Activated CD8-positive, alpha-beta T cell treated with anti-CD3 and anti-CD28 coated beads, Interleukin-2, amount 10 ng/mL, durations not matched to agents 7 days and 5 days (primary cell): ENCODE measurements around the gene MXI1. TPM values are rescaled to one million over a fixed set of nuclear protein-coding genes. Genes with fewer than 3 reads are reported as not detected.

Source experiments
- total RNA-seq, 2 experiments: library from RNA; stranded (reverse); gene quantifications; one replicate each; pipeline ENCODE4 v1.2.3, GENCODE V29; 2021

The MXI1 gene
- total RNA-seq, 2 experiments from 2014 or later: 11.3 to 12.3 TPM

Other genes starting within 250 kb of the MXI1 start
- 100 to 1,000 TPM; 172 to 200 TPM for gene ADD3, start 199.6 kb upstream of the MXI1 start, total RNA-seq
- gene SMNDC1, start 97.3 kb downstream of the MXI1 start, total RNA-seq: 10 to 100 TPM; 37.5 to 37.8 TPM